GM20000 (cell line): ENCODE data around the gene SOD2.
"Not testable (repeated sequence)": the region's sequence is repeated elsewhere in the genome, so short reads cannot be mapped to it uniquely, and the experiment has no call there.

Source experiments
- DNase-seq: peaks from one replicate; pipeline ENCODE4 v3.0.0; 2012; ENCODE audit warnings: low spot score
- TF ChIP-seq, protein P1 (sequence below): IDR thresholded peaks from 2 replicates; pipeline ENCODE4 v1.5.1; 2012; ENCODE audit warnings: mild to moderate bottlenecking, control low read depth; ENCODE audit errors: extremely low read depth, missing control alignments

Gene SOD2

GRCh38 chr6:159714404-159714803, 21.4 kb upstream of the SOD2 start:
- no peak for DNase-seq
- TF ChIP-seq, protein P1, sequence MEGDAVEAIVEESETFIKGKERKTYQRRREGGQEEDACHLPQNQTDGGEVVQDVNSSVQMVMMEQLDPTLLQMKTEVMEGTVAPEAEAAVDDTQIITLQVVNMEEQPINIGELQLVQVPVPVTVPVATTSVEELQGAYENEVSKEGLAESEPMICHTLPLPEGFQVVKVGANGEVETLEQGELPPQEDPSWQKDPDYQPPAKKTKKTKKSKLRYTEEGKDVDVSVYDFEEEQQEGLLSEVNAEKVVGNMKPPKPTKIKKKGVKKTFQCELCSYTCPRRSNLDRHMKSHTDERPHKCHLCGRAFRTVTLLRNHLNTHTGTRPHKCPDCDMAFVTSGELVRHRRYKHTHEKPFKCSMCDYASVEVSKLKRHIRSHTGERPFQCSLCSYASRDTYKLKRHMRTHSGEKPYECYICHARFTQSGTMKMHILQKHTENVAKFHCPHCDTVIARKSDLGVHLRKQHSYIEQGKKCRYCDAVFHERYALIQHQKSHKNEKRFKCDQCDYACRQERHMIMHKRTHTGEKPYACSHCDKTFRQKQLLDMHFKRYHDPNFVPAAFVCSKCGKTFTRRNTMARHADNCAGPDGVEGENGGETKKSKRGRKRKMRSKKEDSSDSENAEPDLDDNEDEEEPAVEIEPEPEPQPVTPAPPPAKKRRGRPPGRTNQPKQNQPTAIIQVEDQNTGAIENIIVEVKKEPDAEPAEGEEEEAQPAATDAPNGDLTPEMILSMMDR = no peak

DNA sequence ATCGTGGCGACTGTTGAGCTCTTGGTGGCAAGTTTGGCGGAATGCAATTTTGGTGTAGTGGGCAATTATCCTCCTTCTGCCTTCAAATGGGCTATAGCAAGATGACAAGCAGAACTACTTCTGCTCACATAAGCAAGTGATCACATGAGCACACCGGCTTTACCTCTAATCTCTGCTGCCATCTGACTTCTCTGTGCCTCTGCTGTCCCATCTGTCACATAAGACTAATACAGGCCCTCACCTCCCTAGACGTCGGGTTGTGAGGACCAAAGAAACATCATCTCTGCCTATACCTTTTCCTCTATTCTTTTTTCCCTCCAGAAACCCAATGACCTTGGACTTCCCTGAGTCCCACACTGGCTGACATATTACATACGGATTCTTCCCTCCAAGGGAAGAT, 20.9 kb upstream of the SOD2 start:
- TF ChIP-seq, protein P1 = no peak

DNA sequence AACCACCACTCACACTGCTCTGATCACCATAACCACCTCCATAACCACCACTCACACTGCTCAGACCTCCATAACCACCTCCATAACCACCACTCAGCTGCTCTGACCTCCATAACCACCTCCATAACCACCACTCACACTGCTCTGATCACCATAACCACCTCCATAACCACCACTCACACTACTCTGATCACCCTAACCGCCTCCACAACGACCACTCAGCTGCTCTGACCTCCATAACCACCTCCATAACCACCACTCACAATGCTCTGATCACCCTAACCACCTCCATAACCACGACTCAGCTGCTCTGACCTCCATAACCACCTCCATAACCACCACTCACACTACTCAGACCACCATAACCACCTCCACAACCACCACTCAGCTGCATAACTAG, 19.3 kb upstream of the SOD2 start:
- DNase-seq = not testable (repeated sequence)

More for the DNA sequence above, 20.9 kb upstream of the SOD2 start:
- no peak for DNase-seq

DNA sequence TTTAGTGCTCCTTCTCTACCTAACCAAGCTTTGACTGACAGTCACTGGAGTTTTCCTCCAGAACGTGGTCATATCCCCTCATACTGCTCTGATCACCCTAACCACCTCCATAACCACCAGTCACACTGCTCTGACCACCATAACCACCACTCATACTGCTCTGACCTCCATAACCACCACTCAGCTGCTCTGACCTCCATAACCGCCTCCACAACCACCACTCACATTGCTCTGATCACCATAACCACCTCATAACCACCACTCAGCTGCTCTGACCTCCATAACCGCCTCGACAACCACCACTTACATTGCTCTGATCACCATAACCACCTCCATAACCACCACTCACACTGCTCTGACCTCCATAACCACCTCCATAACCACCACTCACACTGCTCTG, 17.6 kb upstream of the SOD2 start:
- not testable (repeated sequence) for DNase-seq

- TF ChIP-seq, protein P1 = no peak
These were observed 8.5 kb upstream of the SOD2 start for GRCh38 chr6:159701413-159701999.

DNA sequence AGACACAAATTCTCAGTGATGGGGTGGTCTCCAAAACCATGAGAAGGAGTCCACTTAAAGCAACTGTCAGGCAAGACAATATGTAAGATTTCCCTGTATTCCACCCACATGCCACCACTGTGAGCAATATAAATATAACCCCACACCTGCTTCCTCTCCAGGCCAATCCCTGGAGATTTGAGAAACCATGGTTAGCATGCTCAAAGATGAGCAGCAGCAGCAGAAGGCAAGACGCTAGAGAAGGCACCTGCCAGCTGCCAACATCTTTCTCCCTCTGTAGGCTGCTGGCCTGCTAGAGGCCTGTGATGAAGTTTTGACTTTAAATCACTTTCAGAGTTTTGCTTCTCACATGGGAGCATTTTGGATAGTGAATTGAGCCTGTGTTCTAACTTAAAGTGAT, 7.9 kb upstream of the SOD2 start:
- no peak for DNase-seq
- TF ChIP-seq, protein P1 = no peak

More at GRCh38 chr6:159701413-159701999, 8.5 kb upstream of the SOD2 start:
- DNase-seq = no peak

GRCh38 chr6:159695984-159696383, 2.9 kb upstream of the SOD2 start:
- no peak for DNase-seq
- TF ChIP-seq, protein P1 = no peak

DNA sequence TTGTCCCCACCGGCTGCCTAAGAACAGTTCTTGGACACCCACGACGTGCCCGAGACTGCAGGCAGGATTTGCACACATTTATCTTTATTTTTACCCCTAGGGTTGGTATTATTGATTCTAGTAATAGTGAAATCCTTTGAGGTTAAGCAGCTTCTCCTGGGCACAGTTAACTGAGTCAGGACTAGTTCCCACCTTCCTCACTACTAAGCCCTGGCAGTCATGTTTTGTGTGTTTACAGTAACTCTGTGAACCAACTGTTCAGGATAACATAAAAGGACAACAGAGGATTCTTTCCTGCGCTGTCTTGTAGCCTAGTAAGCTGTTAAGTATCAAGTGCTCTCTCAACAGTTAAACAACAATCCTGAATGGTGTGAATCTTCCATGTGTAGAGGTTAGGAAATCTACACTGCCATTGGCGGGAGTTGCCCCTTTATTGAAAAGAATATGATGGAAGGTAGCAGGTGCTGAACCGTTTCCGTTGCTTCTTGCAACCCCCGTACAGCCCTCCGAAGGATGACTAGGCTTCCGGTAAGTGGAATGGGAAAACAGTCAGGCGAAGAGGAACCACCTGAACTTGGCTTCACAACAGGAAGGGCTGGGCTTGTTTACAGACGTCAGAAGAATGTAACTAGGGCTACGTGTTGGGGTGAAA, 979 bp upstream of the SOD2 start:
- TF ChIP-seq, protein P1 = no peak
- peak; percentile 18 for DNase-seq
